ENCODE results near the gene MRGPRD. TPM values are rescaled to one million over a fixed set of nuclear protein-coding genes. Genes with fewer than 3 reads are reported as not detected.

MRGPRD gene
- total RNA-seq, 1 experiment from 2014 or later = not detected

DNA sequence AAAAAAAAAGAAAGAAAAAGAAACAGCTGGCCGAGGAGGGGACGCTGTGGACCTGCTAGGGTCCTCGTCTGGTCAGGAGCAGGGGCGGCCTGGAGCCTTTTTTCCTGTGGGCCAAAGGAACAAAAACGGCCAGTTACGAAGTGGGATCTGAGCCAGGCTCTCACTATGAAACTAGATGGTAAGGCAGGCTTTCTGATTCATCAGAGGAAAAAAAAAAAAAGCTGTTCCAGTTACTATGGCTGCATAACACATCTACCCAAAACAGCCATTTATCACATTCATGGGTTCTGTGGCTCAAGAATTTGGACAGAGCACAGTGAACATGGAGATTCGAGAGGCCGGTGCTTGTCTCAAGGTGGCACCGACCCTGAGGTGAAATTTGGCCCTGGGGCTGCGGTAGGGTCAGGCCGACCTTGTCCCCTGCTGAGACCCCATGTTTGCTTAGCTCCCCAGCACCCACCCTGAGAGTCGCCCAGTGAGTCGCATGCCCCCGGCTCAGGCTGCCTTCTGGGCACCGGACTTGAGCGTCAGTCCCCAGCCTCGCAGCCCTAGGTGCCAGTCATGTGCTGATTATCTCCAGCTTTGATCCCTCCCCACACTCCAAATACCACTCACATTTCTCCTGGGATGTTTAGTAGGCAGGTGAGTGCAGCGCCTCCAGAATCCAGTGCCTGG, 34.2 kb downstream of the MRGPRD start:
- no peaks in the 10 kb centered on the region for H3K4me1 ChIP-seq (ENCODE audit: control insufficient read depth in 1 of 2, insufficient read depth in 2 of 2, low read length in 2 of 2)
- H3K9me2 ChIP-seq (ENCODE audit: insufficient read depth) = no peaks in the 10 kb centered on the region
- ChIA-PET RAD21 (ENCODE audit: low non-redundant PET in 1 of 2, low total read pairs in 2 of 2, uncharacterized antibody in 2 of 2, unreplicated experiment in 2 of 2) (no interaction called here), CTCF (no interaction called here), POLR2A (no interaction called here)
- H3K9ac ChIP-seq (ENCODE audit: low read length) = no peak overlapping the region
- no peaks in the 10 kb centered on the region for H3K9me3 ChIP-seq (ENCODE audit: control insufficient read depth in 1 of 2, insufficient read depth in 1 of 2, low read depth in 1 of 2, low read length in 2 of 2)
- no peaks in the 10 kb centered on the region for H3K36me3 ChIP-seq (ENCODE audit: control insufficient read depth in 1 of 2, insufficient read depth in 2 of 2, low read length in 2 of 2)
- BruUV-seq (replicated peaks) = no TSS peak
- H3K4me2 ChIP-seq (ENCODE audit: low read length) = no peak overlapping the region
- TF ChIP-seq, protein P1, sequence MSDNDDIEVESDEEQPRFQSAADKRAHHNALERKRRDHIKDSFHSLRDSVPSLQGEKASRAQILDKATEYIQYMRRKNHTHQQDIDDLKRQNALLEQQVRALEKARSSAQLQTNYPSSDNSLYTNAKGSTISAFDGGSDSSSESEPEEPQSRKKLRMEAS (IDR thresholded peaks at IDR 0.05) = no peak
- TF ChIP-seq EZH2phosphoT487 (IDR thresholded peaks at IDR 0.05; ENCODE audit: borderline replicate concordance) = no peak
- TF ChIP-seq RAD21 (IDR thresholded peaks at IDR 0.05; ENCODE audit: low read depth) = no peak
- TF ChIP-seq ELF1 (IDR thresholded peaks at IDR 0.05; ENCODE audit: borderline replicate concordance, low read depth) = no peak
- no peak for TF ChIP-seq SIN3A (IDR thresholded peaks at IDR 0.05; ENCODE audit: low read depth)
- TF ChIP-seq, protein P2, sequence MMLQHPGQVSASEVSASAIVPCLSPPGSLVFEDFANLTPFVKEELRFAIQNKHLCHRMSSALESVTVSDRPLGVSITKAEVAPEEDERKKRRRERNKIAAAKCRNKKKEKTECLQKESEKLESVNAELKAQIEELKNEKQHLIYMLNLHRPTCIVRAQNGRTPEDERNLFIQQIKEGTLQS (IDR thresholded peaks at IDR 0.05) = no peak
- TF ChIP-seq, protein P3, sequence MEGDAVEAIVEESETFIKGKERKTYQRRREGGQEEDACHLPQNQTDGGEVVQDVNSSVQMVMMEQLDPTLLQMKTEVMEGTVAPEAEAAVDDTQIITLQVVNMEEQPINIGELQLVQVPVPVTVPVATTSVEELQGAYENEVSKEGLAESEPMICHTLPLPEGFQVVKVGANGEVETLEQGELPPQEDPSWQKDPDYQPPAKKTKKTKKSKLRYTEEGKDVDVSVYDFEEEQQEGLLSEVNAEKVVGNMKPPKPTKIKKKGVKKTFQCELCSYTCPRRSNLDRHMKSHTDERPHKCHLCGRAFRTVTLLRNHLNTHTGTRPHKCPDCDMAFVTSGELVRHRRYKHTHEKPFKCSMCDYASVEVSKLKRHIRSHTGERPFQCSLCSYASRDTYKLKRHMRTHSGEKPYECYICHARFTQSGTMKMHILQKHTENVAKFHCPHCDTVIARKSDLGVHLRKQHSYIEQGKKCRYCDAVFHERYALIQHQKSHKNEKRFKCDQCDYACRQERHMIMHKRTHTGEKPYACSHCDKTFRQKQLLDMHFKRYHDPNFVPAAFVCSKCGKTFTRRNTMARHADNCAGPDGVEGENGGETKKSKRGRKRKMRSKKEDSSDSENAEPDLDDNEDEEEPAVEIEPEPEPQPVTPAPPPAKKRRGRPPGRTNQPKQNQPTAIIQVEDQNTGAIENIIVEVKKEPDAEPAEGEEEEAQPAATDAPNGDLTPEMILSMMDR (IDR thresholded peaks at IDR 0.05 in 2 of 3, conservative IDR thresholded peaks at IDR 0.05 in 1 of 3; ENCODE audit: borderline replicate concordance in 1 of 3, insufficient read depth in 1 of 3, low read depth in 2 of 3, low read length in 2 of 3) = no peak
- TF ChIP-seq ZNF274 (IDR thresholded peaks at IDR 0.05; ENCODE audit: low read depth, low read length) = no peak
- no peak for TF ChIP-seq EZH2 (IDR thresholded peaks at IDR 0.05)
- no peak for TF ChIP-seq YY1 (IDR thresholded peaks at IDR 0.05; ENCODE audit: extremely low read depth, insufficient replicate concordance, low read depth, low read length)
- TF ChIP-seq ZFX (IDR thresholded peaks at IDR 0.05) = no peak
- TF ChIP-seq JUND (IDR thresholded peaks at IDR 0.05) = no peak
- TF ChIP-seq CEBPB (IDR thresholded peaks at IDR 0.05; ENCODE audit: low read depth) = no peak
- TF ChIP-seq, protein P4, sequence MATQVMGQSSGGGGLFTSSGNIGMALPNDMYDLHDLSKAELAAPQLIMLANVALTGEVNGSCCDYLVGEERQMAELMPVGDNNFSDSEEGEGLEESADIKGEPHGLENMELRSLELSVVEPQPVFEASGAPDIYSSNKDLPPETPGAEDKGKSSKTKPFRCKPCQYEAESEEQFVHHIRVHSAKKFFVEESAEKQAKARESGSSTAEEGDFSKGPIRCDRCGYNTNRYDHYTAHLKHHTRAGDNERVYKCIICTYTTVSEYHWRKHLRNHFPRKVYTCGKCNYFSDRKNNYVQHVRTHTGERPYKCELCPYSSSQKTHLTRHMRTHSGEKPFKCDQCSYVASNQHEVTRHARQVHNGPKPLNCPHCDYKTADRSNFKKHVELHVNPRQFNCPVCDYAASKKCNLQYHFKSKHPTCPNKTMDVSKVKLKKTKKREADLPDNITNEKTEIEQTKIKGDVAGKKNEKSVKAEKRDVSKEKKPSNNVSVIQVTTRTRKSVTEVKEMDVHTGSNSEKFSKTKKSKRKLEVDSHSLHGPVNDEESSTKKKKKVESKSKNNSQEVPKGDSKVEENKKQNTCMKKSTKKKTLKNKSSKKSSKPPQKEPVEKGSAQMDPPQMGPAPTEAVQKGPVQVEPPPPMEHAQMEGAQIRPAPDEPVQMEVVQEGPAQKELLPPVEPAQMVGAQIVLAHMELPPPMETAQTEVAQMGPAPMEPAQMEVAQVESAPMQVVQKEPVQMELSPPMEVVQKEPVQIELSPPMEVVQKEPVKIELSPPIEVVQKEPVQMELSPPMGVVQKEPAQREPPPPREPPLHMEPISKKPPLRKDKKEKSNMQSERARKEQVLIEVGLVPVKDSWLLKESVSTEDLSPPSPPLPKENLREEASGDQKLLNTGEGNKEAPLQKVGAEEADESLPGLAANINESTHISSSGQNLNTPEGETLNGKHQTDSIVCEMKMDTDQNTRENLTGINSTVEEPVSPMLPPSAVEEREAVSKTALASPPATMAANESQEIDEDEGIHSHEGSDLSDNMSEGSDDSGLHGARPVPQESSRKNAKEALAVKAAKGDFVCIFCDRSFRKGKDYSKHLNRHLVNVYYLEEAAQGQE (IDR thresholded peaks at IDR 0.05; ENCODE audit: low read depth) = no peak
- TF ChIP-seq, protein P5, sequence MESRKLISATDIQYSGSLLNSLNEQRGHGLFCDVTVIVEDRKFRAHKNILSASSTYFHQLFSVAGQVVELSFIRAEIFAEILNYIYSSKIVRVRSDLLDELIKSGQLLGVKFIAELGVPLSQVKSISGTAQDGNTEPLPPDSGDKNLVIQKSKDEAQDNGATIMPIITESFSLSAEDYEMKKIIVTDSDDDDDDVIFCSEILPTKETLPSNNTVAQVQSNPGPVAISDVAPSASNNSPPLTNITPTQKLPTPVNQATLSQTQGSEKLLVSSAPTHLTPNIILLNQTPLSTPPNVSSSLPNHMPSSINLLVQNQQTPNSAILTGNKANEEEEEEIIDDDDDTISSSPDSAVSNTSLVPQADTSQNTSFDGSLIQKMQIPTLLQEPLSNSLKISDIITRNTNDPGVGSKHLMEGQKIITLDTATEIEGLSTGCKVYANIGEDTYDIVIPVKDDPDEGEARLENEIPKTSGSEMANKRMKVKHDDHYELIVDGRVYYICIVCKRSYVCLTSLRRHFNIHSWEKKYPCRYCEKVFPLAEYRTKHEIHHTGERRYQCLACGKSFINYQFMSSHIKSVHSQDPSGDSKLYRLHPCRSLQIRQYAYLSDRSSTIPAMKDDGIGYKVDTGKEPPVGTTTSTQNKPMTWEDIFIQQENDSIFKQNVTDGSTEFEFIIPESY (IDR thresholded peaks at IDR 0.05; ENCODE audit: extremely low read depth, insufficient replicate concordance, low read length) = no peak
- no peak for TF ChIP-seq TCF7L2 (IDR thresholded peaks at IDR 0.05; ENCODE audit: borderline replicate concordance, extremely low read depth, insufficient read depth, insufficient read length)
- no peaks in the 10 kb centered on the region for H3K27me3 ChIP-seq (ENCODE audit: insufficient read depth, low read length)
- intact Hi-C loops (cut with micrococcal nuclease) = no loop called here
- H3K27ac ChIP-seq (ENCODE audit: low read depth, low read length) = no peak overlapping the region
- no peak overlapping the region for H2AFZ ChIP-seq (ENCODE audit: low read depth, low read length, poor library complexity, severe bottlenecking)
- no peak overlapping the region for H3K4me3 ChIP-seq (replicated peaks in 1 of 2; ENCODE audit: low read depth in 1 of 2, low read length in 2 of 2)
- no peaks in the 10 kb centered on the region for H4K20me1 ChIP-seq (ENCODE audit: insufficient read depth)
- ATAC-seq (no peak), DNase-seq (ENCODE audit: low read depth, low spot score) (no peak)
- H3K79me2 ChIP-seq (ENCODE audit: insufficient read depth, low read length) = no peaks in the 10 kb centered on the region

Data from HCT116 (cell line).